ENCODE results near the gene AMDHD1.

The AMDHD1 gene, protein sequence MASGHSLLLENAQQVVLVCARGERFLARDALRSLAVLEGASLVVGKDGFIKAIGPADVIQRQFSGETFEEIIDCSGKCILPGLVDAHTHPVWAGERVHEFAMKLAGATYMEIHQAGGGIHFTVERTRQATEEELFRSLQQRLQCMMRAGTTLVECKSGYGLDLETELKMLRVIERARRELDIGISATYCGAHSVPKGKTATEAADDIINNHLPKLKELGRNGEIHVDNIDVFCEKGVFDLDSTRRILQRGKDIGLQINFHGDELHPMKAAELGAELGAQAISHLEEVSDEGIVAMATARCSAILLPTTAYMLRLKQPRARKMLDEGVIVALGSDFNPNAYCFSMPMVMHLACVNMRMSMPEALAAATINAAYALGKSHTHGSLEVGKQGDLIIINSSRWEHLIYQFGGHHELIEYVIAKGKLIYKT

GRCh38 chr12:95943330-95943842, at the start of gene AMDHD1:
Gene AMDHD1, plus strand, starts transcription at chr12:95943331. Its CDS starts 68 bp downstream, at chr12:95943399.
- peak; percentile 53 for DNase-seq

- DNase-seq = no peak
These were observed 46.3 kb upstream of the AMDHD1 start for GRCh38 chr12:95896846-95897245.

DNA sequence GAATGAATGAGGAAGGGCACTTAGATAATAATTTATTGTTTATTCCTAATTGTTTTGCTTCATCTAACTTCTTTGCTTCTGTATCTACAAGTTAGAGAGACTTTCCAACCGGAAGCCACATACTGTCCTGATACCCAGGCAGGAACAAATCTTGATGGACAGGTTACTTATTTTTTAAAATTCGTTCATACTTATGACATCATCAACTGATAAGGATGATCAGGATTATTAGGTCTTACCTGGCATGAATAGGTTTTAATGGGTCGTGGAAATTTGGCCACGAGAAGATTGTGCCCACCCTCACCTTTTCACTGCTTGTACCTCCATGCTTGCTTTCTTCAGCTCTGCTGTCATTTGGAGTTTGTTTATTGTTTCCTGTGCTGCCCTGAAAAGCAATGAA, 45.0 kb upstream of the AMDHD1 start:
- no peak for DNase-seq

GRCh38 chr12:95908573-95908972, 34.6 kb upstream of the AMDHD1 start:
- DNase-seq = no peak

GRCh38 chr12:95909871-95910270, 33.3 kb upstream of the AMDHD1 start:
- DNase-seq = no peak

- DNase-seq = peak; percentile 38
These were observed 24.7 kb upstream of the AMDHD1 start for GRCh38 chr12:95918194-95918993.

DNA sequence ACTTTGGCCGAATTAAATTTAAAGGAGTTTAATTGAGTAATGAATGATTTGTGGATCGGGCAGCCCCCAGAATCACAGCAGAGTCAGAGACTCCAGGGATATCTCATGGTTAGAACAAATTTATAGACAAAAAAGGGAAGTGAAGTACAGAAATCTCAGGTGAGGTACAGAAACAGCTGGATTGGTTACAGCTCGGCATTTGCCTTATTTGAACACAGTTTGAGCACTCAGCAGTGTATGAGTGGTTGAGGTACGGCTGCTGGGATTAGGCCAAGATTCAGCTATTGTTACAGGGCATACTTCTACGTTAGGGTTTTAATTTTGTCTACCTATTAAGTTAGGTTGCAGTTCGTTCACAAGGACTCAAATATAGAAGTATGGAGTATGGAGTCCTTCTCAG, 24.0 kb upstream of the AMDHD1 start:
- DNase-seq = no peak

DNA sequence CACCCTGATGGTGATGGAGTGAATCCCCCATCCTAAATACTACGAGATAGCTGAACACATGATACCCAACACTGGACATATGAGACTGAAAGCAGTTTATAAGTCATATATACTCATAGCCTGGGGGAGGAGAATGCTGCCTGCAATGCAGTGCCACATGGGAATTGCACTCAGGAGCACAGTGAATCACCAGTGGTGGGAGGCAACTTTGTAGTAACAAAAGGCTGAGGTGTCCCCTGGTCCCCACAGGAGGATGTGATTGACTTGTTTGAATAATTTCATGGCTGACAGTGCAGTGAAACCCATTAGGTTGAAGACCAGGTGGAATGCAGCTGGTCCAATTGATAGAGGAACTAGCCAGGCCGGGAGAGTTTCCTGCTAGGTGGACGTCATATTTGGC, 20.9 kb upstream of the AMDHD1 start:
- DNase-seq = no peak

DNA sequence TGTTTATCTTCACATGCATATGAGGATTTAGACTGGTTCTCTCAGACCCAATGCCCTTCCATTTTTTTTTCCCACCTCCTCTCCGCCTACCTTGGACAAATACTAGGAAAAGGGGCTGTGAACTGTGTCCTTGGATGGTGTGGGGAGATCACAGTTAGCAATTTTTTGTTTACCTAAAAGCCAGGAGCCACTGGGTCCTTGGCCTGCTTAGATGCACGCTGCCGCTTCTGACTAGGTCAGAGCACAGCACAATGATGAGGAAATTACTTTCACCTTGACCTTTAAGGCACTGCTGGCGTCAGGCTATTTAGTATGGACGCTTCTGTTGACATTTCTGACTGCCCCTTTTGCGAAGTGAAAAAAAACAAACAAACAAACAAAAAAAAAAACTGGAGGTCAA, 2.6 kb upstream of the AMDHD1 start:
- no peak for DNase-seq

GRCh38 chr12:95942101-95942523, 1.0 kb upstream of the AMDHD1 start:
- peak; percentile 4 for DNase-seq

DNA sequence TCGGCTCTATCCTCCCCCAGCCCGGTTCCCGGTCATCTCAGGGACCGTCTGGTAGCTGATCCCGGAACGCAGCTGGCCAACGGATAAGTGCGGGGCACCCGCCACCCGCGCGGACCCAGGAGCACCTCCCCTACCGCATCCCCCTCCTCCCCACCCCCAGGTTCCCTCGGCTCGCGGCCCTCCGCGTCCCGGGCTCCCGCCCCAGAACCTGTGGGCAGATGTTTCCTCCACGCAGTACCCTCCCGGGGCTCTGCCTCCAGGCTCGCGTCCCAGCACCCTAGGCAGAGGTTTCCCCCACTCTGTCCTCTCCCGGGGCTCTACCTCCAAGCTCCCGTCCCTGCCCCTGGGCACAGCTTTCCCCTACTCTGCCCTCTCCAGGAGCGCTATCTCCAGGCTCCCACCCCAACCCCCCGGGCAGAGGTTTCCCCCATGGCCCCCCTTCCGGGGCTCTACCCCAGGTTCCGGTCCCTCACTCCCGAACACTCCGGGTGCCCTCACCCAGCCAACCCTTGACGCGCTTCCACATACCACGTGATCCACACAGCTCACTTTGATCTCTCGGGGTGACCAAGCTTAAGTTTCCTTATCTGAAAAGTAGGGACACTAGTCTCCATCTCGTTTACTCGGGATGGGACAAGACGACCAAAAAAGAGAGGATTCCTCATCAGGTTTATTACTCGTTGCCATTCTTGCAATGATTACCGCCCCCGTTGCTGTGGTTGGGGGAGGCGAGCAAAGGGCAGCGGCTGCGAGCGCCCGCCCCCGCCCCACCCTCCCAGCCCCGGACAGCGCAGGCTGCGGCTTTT, 404 bp upstream of the AMDHD1 start, which contains the start of gene CCDC38:
CCDC38 (minus strand) TSS at position 91 of the 806 bp plus-strand sequence. CDS start 6,105 bp downstream, outside the sequence.
- peak; percentile 81 for DNase-seq

GRCh38 chr12:95944108-95944704, 1.1 kb downstream of the AMDHD1 start:
- no peak for DNase-seq

DNA sequence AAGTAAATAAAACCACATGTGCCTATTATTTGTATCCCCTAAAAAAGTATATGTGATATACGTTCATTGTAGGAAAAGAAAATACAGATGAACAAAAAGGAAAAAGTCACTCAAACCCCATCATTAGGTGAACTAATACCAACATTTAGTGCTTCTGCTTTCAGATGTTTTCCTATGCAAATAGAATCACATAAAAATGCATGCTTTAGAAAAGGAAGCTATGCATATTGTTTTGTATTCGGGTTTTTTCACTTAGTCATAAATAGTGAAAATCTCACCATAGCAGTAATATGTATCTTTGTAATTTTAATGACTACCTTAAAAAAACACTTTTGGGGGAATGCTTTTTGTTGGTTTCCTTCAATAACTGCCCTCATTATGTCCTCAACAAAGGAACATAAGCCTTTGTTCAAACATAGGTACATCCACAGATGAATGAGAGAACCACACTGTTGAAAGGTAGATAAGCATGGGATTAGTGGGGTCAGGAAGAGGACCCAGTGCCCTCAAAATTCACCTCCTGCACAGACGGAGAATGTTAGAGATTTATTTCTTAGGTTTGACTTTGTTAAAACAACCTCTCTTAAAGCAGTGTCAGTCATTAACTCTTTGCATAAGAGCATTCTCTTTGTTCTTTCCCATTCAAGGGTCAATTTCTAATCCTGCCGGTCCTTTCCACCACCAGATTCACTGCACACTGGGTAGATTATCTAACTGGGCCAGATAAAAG, 6.5 kb downstream of the AMDHD1 start:
- DNase-seq = no peak

DNA sequence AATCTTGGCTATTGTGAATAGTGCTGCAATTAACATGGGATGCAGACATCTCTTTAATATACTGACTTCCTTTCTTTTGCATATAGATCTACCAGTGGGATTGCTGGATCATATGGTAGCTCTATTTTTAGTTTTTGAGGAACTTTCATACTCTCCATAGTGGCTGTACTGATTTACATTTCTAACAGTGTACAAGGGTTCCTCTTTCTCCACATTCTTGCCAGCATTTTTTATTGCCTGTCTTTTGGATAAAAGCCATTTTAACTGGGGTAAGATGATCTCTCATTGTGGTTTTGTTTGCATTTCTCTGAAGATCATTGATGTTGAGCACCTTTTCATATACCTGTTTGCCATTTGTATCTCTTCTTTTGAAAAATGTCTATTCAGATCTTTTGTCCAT, 8.4 kb downstream of the AMDHD1 start:
- DNase-seq = no peak

DNA sequence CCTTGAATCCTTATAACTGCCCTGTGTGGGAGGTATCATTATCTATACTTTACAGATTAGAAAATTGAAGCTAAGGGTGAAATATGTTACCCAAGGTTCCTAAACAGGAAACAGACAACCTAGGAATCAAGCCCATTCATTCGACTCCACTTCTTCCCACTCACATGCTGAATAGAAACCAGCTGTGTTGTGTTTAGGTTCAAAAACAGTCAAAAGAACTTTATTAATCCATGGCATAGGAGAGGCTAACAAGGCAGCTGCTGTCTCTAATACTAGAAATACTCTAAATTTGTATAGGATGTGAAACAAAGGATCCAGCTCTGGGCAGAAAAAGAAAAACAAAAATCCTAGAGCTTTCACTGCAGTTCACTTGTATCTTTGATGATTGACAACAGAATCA, 9.9 kb downstream of the AMDHD1 start:
- DNase-seq = no peak

DNA sequence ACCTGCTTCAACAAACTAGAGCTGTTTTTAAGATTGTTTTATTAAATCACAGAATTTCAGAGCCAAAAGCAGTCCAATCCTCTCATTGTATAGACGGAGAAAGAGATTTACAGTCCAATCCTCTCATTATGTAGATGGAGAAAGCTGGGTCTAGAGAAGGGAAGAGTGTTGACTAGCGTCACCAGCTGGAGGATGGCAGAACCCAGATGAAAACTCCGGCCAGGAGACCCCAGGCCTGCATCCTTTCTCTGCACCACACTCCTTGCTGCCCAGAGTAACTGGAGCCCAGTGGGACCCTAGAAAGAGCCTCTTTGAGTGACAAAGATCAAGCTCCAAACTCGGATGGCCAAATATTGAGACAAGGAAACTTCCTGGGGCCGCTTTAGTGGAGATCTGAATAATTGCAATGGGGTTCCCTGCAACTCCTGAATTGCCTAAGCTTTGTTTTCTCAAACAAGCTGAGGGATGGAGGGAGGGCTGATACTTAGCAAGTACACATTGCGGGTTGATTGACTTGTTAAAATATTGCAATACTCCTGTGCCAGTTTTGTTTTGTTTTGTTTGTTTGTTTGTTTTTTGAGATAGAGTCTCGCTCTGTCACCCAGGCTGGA, 12.5 kb downstream of the AMDHD1 start:
- no peak for DNase-seq

DNA sequence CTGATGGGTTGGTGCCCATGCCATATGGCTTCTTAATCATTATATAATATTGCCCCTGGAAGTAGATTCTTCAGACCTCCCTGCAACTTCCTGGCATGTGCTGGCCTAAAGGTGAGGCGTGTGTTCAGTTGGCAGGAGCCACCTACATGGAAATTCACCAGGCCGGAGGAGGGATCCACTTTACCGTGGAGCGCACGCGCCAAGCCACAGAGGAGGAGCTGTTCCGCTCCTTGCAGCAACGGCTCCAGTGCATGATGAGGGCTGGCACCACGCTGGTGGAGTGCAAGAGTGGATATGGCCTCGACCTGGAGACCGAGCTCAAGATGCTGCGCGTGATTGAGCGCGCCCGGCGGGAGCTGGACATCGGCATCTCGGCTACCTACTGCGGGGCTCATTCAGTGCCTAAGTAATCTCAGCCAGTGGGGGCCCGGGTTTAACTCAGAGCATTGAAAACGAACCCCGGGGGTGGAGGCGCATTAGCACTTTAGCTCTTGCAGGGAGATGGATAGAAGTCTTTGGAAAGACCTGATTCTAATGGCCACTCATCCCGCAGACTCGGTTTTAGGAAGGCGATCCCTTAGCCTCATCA, 13.5 kb downstream of the AMDHD1 start:
- no peak for DNase-seq

- DNase-seq = no peak
These were observed 16.0 kb downstream of the AMDHD1 start for GRCh38 chr12:95959107-95959506.

DNA sequence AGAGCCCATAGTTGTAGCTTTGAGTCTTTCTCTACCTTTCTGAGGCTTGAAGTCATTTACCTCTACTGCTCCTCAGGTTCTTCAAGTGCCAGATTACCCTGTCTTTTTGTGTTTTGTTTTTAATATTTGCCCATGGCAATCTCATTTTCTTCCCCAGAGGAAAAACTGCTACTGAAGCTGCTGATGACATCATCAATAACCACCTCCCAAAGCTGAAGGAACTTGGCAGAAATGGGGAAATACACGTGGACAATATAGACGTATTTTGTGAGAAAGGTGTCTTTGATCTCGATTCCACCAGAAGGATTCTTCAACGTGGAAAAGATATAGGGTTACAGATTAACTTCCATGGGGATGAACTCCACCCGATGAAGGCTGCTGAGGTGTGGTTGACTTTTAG, 17.1 kb downstream of the AMDHD1 start:
- no peak for DNase-seq

DNA sequence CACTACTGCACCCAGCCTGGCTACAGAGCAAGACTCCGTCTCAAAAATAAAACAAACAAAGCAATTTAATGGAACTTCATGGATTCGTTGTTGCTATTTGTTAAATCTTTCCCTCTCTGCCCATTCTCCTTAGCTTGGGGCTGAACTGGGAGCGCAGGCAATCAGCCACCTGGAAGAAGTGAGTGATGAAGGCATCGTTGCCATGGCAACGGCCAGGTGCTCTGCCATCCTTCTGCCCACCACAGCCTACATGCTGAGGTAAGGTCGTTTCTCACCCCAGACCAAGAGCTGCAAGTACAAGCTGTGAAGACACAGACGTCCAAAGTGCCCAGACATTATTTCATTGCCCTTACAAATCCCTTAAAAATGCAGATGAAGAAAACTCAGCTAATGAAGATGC, 19.1 kb downstream of the AMDHD1 start:
- DNase-seq = no peak

DNA sequence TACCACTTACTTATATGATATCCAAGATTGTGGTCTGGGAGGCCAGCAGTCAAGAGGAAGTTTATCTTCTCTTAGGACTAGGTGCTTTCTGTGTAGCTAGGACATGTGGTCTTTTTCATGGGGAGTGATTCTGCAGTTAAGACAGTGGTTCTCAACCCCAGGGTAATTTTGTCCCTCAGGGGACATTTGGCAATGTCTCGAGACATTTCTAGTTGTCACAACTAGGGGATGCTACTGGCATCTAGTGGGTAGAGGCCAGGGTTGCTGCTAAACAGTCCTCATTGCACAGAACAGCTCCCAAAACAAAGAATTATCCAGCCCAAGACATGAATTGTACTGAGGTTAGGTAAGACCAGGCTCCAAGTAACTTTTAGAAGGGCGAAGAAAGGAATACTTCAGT, 20.0 kb downstream of the AMDHD1 start:
- no peak for DNase-seq
